Measurements from ENCODE around the gene CDH23. TPM values are rescaled to one million over a fixed set of nuclear protein-coding genes. Genes with fewer than 3 reads are reported as not detected.

Gene CDH23
- total RNA-seq, 2 donors from 2014 or later, result 3.9 to 74.8 TPM

GRCh38 chr10:71442000-71442399 lies 45.3 kb downstream of the CDH23 start:
- Histone ChIP-seq H3K4me3 (no peak overlapping the region), H3K27me3 (replicated peaks; ENCODE audit: insufficient read depth) (no peaks in the 10 kb centered on the region), H3K9me3 (no peaks in the 10 kb centered on the region), H3K36me3 (no peaks in the 10 kb centered on the region), H3K27ac (no peak overlapping the region), H3K4me1 (replicated peaks) (no peaks in the 10 kb centered on the region)
- TF ChIP-seq POLR2AphosphoS5 (IDR thresholded peaks at IDR 0.05), result no peak
- TF ChIP-seq, protein P1, sequence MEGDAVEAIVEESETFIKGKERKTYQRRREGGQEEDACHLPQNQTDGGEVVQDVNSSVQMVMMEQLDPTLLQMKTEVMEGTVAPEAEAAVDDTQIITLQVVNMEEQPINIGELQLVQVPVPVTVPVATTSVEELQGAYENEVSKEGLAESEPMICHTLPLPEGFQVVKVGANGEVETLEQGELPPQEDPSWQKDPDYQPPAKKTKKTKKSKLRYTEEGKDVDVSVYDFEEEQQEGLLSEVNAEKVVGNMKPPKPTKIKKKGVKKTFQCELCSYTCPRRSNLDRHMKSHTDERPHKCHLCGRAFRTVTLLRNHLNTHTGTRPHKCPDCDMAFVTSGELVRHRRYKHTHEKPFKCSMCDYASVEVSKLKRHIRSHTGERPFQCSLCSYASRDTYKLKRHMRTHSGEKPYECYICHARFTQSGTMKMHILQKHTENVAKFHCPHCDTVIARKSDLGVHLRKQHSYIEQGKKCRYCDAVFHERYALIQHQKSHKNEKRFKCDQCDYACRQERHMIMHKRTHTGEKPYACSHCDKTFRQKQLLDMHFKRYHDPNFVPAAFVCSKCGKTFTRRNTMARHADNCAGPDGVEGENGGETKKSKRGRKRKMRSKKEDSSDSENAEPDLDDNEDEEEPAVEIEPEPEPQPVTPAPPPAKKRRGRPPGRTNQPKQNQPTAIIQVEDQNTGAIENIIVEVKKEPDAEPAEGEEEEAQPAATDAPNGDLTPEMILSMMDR (IDR thresholded peaks at IDR 0.05), result no peak
- no peak for TF ChIP-seq POLR2A (IDR thresholded peaks at IDR 0.05)
- intact Hi-C loops (cut with DNase I), result no loop called here
- 94% methylated on average over 3 of the region's 3 CpGs for WGBS
- DNase-seq (ENCODE audit: low spot score), result no peak

DNA sequence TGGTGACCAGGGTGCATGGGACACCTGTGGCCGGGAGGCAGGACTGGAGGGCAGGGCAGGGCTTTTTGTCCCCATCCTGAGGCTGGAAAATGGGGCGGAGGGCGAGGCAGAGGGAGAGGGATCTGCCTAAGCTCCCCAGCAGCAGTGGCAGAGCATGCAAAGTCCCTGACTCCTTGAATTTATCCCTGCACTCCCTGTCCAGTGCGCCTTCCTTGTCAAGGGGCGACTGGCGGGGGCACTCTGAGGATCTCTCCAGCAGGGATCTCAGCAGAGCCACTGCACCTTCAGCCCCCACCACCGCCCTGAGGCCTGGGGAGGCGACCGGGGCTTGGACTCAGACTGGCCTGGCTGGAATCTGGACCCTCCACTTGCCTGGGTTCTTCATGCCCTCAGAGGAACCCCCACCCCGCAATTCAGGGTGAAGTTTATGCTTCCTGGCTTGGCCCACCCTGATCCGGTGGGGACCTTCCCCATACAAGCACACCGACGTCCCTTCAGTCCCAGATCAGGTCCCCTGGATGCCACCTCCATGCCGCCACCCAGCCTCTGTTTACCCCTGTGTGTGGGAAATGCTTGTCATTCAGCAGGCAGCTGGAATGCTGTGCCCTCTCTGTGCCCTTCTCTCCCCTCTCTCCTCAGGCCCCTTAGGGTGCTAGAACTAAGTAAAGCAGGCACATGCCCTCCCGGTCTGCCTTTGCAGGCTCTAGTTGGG lies 46.3 kb downstream of the CDH23 start:
- no peak for TF ChIP-seq POLR2A (IDR thresholded peaks at IDR 0.05)
- TF ChIP-seq POLR2AphosphoS5 (IDR thresholded peaks at IDR 0.05), result no peak
- TF ChIP-seq, protein P1 (IDR thresholded peaks at IDR 0.05), result no peak
- intact Hi-C loops (cut with DNase I), result no loop called here
- 96% methylated on average over 15 of the region's 15 CpGs for WGBS

DNA sequence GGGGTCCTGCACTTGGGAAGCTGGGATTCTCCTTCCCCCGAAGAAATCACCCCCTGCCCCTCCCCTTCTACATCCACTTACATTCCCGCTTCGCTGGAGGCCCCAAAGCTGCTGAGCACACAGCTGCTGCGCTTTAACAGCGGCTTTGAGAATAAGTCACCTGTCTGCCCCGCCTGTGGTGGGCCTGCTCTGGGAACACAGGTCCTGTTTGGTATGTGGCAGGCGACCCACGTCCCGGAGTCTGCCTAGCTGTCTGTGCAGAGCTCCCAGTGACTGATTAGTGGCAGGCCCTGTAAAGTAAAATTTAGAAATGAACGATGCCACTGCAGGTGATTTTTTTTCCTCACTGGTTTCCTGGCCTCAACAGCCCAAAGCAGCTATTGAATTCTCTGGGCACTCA lies 47.0 kb downstream of the CDH23 start:
- intact Hi-C loops (cut with DNase I), result no loop called here
- no peaks in the 10 kb centered on the region for H3K9me3 ChIP-seq
- no peak overlapping the region for H3K27ac ChIP-seq
- no peaks in the 10 kb centered on the region for H3K4me1 ChIP-seq (replicated peaks)
- no peaks in the 10 kb centered on the region for H3K27me3 ChIP-seq (replicated peaks; ENCODE audit: insufficient read depth)
- 79% methylated on average over 10 of the region's 10 CpGs for WGBS
- DNase-seq (ENCODE audit: low spot score), result no peak
- H3K36me3 ChIP-seq, result no peaks in the 10 kb centered on the region
- no peak overlapping the region for H3K4me3 ChIP-seq
- TF ChIP-seq POLR2A (IDR thresholded peaks at IDR 0.05) (no peak), POLR2AphosphoS5 (IDR thresholded peaks at IDR 0.05) (no peak)
- TF ChIP-seq, protein P1 (IDR thresholded peaks at IDR 0.05), result no peak

More for the DNA sequence above, 46.3 kb downstream of the CDH23 start:
- H3K4me1 ChIP-seq (replicated peaks), result no peaks in the 10 kb centered on the region
- no peak overlapping the region for H3K4me3 ChIP-seq
- H3K27me3 ChIP-seq (replicated peaks; ENCODE audit: insufficient read depth), result no peaks in the 10 kb centered on the region
- H3K27ac ChIP-seq, result no peak overlapping the region
- no peak for DNase-seq (ENCODE audit: low spot score)
- no peaks in the 10 kb centered on the region for H3K36me3 ChIP-seq
- no peaks in the 10 kb centered on the region for H3K9me3 ChIP-seq

DNA sequence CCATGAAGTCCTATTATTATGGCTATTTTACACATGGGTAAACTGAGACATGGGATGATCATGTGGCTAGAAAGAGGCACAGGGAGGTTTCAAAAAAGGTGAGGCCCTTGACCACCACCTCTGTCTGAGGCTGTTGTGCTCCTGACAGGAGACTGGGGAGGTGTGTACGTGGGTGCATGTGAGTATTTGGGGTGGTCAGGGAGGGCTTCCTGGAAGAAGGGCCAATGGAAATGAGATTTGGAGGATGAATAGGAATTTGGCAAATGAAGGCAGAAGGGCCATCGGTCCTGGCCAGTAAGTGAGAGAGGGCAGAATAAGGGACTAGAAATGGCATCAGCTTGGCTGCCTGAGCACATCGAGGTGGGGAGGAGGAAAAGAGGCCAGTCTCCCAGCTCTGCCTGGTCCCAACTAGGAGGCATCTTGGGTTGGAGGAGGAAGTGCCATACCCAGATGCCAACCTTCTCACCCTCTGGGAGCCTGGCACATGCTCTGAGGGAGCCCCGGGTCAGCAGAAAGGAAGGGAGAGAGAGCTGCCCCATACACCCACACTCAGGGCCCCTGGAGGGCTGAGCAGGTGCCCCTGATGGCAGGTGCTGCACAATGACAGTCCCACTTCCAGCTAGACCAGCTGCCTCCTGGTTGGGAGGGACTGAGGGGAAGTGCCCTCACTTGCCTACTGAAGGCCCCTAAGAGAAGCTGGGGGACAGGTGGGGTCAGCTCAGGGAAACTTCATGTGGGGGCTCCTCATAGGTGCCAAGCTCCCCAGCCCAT lies 47.7 kb downstream of the CDH23 start:
- intact Hi-C loops (cut with DNase I), result no loop called here

More for the DNA sequence above, 47.7 kb downstream of the CDH23 start:
- Histone ChIP-seq H3K4me3 (no peak overlapping the region), H3K27me3 (replicated peaks; ENCODE audit: insufficient read depth) (no peaks in the 10 kb centered on the region), H3K36me3 (no peaks in the 10 kb centered on the region), H3K4me1 (replicated peaks) (no peaks in the 10 kb centered on the region), H3K9me3 (no peaks in the 10 kb centered on the region), H3K27ac (no peak overlapping the region)
- no peak for DNase-seq (ENCODE audit: low spot score)
- TF ChIP-seq POLR2A (IDR thresholded peaks at IDR 0.05) (no peak), POLR2AphosphoS5 (IDR thresholded peaks at IDR 0.05) (no peak)
- TF ChIP-seq, protein P1 (IDR thresholded peaks at IDR 0.05), result no peak
- WGBS, result 93% methylated on average over 4 of the region's 4 CpGs
